GM19372 (cell line): Measurements from ENCODE around the gene NECAB3.

ENCODE experiments used
- ATAC-seq: cut with Tn5 transposase; IDR thresholded peaks from one replicate; pipeline ENCODE4 v1.9.1; 2021; ENCODE audit warnings: mild to moderate bottlenecking, low read depth, moderate library complexity; ENCODE audit not compliant: unreplicated experiment

The NECAB3 gene

GRCh38 chr20:33666293-33667244, 7.7 kb downstream of the NECAB3 start, which contains the start of gene ACTL10:
TSS of gene ACTL10 (plus strand) at chr20:33666943. CDS start at chr20:33667498, 555 bp downstream.
- peak; percentile 54 for ATAC-seq

GRCh38 chr20:33664762-33665144, 9.5 kb downstream of the NECAB3 start:
- ATAC-seq, result no peak

GRCh38 chr20:33664085-33664761, 10.0 kb downstream of the NECAB3 start:
- ATAC-seq, result no peak

DNA sequence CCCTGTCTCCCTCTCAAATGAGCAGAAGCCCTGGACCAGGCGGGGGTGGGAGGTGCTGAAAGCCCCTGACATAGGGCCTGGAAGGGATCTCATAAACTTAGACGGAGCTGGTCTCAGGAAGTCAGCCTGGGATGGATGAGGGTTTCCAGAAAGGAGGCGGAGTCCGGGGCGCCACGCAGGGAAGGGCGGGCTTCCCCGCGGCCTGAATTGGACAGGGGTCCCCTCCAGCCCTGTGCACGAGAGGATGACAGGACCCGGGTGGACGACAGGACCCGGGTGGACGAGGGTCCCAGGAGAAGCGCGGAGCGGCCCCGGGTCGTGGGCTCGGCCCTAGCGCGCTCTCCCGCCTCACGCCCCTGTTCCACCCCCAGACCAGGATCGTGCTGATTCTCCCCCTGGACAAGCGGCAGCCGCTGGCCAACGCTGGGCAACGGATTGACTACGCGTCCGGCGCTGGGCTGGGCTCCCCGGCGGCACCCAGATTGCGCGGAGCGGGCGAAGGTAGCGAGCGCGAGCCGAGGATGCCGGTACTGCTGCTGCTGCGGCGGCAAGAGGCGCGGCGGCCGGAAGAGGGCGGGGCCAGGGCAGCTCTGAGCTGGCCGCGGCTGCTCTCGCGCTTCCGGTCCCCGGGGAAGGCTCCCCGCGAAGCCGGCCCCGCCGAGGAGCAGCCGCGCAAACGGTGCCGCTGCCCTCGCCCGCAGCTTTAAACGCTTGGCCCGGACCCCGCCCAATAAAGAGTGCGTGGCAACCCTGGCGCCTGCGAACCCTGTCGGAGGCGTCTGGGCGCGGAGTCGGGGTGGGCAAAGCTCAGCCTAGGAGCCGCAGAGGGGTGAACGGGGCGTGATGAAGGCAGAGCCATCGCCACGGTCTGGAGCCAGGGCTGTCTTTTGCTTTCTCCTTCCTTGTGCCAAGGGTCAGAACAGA, 10.8 kb downstream of the NECAB3 start:
- ATAC-seq, result peak; percentile 42

DNA sequence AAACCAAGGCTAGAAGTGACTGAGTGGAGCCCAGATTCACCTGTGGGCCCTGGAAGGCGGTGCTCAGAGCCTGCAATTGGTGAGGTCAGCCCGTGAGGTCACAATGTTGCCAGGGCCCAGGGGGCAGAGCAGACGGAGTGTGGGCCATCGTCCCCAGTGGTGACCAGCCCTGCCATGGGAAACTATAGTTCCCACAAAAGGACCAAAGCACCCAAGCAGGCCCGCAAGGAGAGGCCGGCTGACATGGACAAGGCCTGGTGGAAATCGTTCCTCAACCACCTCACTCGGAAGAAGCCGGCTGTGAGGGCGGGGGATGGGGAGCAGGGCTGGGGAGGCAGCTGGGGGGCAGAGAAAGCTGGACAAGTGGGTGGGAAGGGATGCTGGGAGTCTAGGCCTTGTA, 12.1 kb downstream of the NECAB3 start, which contains the start of gene C20orf144:
TSS of gene C20orf144 (plus strand) at position 156 of the 400 bp plus-strand sequence. CDS start at position 175, 19 bp downstream.
- ATAC-seq, result no peak

GRCh38 chr20:33660685-33661058, 13.6 kb downstream of the NECAB3 start:
- no peak for ATAC-seq

GRCh38 chr20:33660035-33660684, 14.1 kb downstream of the NECAB3 start:
- no peak for ATAC-seq

- ATAC-seq, result no peak
Measured at GRCh38 chr20:33659341-33660034, 14.7 kb downstream of the NECAB3 start.

DNA sequence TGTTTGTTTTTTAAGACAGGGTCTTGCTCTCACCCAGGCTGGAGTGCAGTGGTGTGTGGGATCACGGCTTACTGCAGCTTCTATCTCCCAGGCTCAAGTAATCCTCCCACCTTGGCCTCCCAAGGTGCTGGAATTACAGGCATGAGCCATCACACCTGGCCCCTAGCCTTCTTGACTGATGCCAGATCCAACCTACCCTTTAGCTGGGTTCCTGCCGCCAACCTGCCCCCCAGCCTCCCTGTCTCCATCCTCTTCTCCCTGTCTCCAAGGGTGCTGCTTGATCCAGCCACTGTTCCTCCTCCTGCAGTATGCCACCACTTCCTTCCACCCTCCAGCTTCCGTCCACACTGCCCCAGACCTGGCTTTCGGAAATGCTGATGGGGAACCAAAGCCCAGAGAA, 15.3 kb downstream of the NECAB3 start:
- ATAC-seq, result no peak

GRCh38 chr20:33658510-33658909, 15.7 kb downstream of the NECAB3 start:
- no peak for ATAC-seq

- no peak for ATAC-seq
Measured at GRCh38 chr20:33657704-33658095, 16.5 kb downstream of the NECAB3 start.

DNA sequence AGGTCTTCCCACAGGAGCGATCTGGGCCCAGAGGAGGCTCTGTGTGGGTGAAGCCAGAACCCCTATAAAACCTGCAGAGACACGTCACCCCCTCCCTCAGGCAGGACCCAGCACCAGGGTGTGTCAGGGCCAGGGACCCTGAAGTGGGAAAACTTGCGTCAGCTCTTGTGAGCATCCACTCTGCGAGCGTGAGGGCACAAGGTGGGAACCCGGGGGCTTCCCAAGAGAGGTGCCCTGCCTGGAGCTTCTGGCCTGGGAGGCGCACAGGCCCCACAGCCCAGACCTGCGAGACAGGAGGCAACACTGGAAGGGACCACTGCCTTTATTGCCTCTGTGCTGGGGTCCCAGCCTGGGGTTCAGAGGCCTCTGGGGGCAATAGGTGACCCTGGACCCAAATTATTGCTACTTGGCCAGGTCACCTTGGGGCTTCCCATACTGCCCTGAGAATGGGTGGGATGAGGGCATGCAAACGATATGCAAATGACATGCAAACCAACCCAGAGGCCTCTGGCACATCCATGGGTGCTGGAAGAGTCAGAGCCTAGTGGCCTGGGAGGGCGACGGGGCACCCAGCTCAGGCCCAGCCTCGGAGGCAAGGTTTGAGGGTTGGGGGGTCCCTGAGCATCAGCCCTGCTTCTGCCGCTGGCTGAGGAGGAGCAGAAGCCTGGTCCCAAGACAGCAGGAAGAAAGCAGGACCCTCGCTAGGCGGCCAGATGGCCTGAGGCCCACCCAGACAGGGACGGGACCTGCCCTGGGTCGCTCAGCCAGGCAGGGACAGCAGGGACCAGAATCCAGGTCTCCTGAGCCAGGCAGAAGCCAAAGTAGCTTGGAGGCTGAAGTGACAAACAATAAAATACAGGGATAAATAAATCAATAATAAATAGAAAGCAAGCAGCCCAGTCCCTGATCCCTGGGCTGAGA, 17.2 kb downstream of the NECAB3 start:
- no peak for ATAC-seq

GRCh38 chr20:33656010-33656782, 18.0 kb downstream of the NECAB3 start:
- no peak for ATAC-seq

DNA sequence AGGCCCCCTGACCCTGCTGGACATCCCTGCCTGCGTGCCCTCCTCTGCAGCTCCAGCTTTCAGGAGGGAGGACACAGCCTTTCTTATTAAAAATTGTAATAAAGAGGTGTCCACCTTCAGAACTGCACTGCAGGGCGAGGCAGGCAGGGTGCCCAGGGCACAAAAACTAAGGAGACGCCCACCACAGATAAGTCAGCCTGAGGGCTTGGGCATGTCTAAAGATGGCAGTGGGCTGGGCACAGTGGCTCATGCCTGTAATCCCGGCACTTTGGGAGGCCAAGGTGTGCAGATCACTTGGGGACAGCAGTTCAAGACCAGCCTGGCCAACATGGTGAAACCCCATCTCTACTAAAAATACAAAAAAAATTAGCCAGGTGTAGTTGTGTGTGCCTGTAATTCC, 19.1 kb downstream of the NECAB3 start:
- no peak for ATAC-seq

DNA sequence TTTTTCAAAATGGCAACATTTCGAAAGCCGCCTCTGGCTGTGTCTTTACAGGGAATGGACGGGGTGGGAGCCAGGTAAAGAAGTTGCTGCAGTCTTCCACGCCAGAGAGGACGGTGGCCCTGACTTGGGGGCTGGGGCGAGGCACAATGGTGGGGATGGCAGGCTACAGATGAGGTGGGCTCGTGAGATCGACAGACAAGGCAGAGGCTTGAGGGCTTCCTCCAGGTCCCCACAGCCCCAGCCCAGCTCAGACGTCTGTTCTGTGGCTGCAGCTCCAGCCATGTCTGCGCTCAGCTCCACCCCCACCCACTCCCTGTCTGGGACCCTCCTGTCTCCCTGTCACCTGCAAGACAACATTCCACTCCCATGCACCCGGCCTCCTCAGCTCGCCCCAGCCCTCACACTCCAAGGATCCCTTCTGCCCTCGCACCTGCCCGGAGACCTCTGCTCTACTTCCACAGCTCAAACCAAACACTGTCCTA, 19.5 kb downstream of the NECAB3 start:
- ATAC-seq, result no peak

DNA sequence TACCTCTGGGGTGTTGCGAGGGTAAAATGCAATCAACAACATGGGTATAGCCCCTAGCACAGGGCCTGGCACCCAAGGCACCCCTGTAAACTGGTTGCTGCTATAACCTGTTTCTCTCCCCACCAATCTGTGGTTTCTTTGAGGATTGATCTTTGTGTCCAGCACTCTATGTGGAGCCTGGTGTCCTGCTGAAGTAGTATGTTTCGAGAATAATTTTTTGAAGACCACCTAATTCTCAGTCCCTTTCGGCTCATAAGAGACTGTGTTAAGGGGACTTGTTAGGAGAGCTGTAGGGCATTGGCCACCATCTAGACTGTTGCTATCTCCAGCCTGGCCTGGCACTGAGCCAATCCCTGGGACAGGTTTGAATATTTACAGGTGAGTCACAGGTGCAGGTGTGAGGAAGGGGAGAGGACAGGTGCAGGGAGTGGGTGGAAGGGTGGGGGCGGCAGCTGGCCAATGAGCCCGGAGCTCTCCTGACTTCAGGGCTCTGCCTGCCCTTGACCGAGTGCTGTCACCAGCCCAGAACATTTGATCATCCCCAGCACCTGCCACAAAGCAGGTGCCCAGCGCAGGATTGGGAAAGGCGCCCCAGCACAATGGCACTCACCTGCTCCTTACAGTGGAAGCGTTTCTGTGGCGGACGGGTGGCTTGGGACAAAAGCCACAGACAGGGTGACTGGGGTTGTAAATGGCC, 20.2 kb downstream of the NECAB3 start:
- no peak for ATAC-seq
